ENCODE data around the gene ATP12A. TPM values are rescaled to one million over a fixed set of nuclear protein-coding genes. Genes with fewer than 3 reads are reported as not detected.
A peak's percentile ranks its signal among the peaks of the same experiment; 100 is the strongest.

ATP12A gene
- total RNA-seq, 1 donor from 2014 or later: under 0.01 TPM

DNA sequence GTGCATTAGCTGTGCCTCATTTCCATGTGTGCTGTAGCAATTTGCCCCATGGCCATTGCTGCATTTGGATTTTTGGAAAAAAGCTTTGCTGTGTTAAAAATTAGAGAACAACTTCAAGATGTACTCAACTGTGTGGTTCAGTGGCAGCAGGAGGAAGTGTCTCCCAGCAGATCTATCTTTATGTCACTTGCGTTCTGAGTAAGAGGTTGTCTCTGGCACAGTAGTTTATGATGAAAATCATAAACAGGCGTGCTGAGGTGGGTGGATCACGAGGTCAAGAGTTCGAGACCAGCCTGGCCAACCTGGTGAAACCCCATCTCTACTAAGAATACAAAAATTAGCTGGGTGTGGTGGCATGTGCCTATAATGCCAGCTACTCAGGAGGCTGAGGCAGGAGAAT, 54.7 kb downstream of the ATP12A start:
- DNase-seq: no peak

DNA sequence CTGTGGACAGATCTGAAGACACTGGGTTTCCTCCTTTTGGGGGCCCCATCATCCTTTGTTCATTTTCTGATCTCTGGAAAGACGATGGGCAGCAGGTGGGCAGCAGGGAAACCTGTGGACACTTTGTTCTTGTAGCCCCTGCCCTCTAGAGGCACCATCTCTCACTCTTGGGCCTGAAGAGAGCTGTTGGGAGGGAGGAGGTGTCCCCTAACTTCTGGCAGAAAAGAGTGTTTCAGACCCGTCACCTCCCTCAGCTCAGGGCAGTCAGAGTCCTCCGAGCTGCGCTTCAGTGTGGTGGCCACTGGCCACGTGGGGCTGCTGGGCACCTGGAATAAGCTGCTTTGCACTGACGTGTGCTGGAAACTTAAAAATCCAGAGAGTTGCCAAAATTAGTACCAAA, 56.8 kb downstream of the ATP12A start:
- DNase-seq: no peak

DNA sequence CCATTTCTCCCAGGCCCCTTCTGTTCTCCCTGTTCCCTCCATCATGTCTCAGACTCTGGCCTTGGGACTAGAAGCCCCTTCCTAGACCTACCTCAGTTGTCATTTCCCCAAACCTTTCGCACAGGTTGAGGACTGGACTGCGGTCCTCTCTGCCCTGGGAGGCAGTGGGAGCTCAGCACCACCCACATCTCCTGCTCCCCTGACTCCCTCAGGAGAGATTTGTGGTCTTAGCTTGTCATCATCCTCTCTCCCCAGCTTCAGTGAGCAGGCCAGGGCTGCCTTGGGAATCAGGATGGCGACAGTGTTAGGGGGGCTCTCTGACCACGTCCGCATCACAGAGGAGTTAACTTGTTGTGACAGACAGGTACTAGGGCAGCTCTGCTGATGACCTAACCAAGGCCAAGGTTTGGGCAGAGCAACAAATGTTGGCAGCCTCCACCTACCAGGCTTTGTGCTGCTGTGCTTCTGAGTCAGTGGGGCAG, 58.2 kb downstream of the ATP12A start:
- DNase-seq: no peak

DNA sequence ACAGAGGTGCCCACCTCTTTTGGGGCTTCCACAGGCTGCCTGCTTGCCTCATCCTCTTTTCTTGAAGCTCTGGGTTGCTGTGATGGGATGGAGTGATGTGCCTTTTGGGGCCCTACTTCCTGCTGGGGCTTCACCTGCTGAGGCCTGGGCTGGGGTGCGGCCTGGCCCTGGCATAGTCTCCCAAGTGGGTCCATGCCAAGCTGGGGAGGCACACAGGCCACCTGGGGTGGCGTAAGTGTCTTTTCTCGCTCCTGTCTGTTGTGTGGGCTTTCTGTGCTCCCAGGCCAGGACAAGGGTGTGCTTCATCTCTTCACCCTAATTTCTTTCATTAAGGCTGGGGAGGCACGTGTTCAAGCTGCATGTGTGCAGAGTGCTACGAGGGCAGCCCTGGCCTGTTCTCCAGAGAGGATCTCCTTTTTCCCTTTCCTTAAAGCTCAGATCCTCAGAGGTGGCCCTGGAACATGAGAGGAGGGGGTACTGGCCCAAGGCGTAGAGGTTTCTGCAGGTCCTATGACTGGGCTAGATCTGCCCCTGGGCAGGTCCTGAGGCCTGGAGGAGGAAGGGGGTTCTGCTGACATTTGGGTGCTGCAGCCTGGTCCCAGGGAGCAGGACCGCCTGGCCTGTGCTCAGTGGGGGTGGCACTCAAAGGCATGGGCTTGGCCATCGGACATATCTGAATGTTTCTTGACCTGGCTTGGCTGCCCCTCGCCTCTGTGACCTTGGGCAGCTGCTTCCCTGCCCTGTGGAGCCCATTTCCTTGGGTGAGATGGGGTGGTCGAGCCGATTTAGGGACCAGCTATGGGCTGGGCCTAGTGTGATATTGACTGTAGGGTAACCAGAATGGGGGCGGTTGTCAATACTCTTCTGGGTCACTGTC, 60.0 kb downstream of the ATP12A start:
- DNase-seq: no peak

DNA sequence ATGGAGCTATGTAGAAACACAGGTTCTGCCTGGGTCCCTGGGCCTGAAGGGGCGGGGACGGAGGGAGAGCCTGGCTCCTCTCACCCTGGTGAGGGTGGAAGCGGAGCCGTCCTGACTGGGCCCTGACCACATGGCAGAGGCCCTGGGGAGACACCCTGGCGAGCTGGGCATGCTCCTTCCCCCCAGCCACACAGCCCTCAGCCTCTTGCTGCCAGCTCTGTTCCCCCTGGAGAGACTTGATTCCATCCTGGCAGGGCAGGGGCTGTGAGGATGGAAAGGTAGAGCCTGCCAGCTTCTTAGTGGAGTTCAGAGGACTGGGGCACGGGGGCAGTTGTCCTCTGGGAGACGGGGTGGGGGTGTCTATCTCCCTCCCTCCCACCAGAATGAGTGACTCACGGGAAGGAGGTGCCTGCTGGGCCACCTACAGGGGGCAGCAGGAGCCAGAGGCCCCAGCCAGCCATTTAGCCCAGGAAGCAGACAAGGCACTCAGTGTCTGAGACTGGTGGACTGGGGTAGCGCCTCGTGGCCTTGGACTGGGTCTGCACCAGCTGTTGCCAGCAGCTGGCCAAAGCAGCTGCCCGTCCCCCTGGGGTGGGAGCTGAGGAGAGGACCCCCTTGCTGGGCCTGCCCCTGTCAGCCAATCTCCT, 60.9 kb downstream of the ATP12A start:
- DNase-seq: no peak

DNA sequence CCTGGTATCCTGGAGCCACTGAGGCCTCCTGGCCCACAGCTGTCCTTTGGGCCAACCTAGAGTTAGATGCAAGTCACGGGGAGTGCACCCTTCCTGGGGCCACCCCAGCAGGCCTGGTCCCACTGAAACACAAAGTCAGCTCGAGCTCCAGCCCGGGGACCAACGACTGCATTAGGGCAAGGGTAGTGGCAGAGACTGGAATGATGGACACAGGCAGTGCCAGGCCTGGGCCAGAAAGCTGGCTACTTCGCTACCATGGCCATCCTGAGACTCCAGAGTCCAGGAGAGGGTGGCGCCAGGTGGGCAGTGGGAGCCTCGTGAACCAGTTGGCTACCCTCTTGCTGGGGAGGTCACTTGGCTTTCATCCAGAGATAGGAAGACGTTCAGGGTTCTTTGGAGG, 61.6 kb downstream of the ATP12A start:
- DNase-seq: no peak

DNA sequence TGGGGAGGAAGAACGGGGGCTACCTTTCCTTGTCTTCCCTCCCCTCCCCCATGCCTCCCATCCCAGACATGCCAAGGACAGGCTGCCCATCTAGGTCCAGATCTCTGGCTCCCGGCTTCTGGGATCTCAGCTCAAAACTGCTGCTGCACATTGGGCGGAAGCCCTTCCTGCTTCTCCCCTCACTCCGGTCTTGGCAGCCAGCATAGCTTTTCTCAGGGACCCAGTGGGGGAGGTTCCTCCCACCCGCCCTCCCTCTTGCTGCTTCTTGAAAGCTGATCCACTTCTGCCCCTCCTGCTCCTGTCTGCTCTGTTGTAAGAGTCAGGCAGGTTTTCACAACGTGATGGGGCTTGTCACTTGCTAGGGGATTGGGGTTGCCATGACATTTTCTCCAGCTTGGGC, 62.1 kb downstream of the ATP12A start:
- no peak for DNase-seq

DNA sequence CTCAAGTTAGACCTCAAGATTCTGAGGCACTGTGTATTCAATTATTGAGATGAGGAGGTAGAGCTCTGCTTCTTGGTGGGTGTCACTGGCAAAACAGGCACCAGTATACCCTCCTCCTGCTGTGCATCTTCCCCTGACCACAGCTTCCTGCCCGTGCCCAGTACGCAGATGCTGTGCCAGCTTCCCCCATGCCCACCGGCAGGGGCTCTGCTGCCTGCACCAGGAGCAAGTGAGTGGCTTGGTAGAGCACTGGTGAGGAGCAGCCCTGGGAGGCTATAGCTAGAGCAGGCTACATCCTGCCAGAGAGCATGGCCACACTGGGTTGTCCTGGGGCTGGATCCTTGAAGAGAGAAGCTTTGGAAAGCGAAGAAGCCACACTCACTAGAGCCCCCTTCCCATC, 62.8 kb downstream of the ATP12A start:
- DNase-seq: no peak

DNA sequence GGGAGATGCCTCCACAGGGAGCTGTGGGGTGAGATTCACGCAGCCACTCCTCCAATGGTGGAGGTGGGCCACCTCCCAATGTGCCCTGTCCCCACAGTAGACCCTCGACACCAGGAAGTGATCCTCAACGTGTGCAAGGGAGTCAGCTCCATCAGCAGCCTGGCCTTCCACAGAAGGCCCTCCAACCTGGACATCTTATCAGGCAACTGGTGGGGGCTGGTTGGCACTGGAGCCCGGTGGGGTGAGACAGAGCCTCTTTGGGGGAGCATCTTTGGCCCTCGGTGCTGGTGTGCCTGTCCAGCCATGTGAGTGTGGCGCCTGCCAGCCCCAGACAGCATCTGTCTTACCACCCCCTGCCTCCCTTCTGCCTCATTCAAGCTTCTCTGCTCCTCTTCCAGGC, 64.0 kb downstream of the ATP12A start:
- DNase-seq: no peak

DNA sequence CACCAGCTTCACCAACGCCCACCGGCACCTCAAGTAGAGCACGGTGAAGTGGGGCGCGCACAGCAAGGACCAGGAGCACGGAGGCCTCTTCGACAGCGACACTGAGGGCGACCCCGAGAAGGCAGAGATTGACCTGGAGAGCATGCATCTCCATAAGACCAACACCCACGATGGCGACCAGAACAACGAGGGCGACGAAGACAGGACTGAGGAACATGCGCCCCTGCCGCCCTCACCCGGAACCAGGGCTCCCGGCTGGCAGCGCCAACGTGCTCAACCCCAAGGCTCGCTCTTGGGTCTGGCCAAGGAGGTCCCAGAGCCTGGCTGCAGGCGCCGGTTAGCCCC, 65.3 kb downstream of the ATP12A start:
- no peak for DNase-seq

DNA sequence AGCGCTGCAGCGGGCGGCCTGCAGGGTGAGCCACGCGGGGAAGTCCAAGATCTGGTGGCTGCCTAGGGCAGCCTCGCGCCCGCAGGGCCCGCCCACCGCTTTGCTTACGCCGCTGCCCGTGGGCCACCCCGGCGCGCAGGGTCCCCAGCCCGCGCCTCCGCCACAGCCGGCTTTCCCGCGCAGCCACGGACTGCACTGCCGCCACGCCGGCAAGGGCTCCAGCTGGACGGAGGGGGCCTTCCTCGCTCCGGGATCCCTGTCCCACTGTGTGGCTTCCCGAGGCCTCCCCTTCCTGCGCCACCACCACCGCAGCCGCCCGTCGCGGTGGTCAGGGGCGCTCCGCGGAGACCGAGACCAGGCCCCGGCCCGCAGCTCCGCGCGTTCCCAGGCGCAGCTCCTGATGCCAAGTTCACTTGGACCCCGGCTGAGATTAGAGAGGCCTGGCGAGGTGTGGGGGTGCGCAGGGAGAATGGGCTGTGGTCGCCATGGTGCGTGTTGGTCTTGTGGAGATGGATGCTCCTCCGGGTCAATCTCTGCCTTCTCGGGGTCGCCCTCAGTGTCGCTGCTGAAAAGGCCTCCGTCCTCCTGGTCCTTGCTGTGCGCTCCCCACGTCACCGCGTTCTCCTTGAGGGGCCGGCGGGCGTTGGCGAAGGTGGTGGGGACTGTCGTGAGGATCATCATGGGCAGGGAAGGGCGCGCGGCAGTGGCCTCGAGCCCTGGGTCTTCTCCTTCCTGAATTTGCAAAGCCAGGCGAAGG, 65.8 kb downstream of the ATP12A start:
- no peak for DNase-seq

DNA sequence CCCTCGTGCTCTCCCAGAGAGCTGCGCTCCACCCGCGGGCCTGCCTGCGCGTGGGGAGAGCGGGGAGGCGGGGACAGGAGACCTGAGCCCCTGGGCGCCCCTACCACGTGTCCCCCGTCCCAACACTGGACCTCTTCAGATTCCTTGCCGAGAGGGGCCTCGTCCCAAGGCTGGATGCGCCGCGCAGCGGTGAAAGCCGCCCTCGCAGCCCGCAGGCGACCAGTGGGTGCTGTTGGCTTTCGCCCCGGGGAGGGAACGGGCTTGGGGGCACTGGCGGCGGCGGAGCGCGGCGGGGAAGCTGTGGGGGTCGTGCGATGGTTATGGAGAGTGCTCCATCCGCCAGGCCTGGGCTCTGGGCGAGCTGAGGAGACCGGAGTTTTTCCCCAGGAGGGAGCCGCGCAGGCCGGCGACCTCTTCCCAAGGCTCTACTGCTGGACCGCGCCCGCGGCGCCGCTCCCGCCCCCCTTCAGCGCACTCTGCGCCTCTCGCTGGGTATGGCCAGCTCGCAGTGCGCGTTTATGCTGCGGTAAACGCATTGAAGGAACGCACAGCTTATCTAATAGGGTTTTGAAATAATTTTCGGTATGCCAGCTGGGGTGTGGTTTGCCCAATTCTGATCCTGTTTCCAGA, 66.5 kb downstream of the ATP12A start:
- no peak for DNase-seq

DNA sequence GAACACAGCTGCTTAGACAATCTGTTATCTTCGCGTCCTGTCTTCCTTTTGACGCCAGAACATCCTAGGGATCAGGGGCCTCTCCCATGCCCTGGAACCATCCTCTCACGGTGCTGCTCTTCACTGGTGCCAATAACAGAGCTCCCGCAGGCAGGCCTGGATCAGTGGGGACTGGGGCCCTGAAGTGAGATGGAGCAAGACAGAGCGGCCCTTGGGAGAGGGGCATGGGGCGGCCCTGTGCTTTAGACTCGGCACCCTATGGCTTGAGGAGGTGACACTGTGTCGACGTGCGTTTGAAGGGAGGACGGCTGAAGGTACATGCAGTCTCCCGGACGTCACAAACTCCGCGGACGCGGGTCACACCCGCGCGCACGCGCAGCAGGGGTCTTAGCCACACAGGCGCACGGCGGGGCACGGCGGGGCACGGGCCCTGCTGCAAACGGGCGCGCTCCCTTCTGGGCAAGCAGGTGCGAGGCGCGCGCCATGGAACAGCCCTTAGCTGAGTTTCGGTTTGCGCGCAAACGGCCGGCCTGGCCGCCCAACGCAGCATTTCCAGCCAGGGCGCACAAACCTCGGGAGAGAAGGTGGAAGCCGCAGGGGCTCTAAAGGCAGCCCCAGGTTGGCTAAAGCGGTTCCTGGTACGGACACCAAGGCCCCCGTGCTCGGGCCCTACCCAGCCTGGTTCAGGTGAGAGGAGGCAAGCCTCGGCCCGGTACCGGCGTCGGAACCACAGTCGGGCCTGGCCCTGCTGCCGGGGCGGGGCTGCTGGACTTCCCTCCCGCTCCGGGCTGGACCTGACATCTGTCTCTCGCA, 67.2 kb downstream of the ATP12A start:
- DNase-seq: peak; percentile 4

DNA sequence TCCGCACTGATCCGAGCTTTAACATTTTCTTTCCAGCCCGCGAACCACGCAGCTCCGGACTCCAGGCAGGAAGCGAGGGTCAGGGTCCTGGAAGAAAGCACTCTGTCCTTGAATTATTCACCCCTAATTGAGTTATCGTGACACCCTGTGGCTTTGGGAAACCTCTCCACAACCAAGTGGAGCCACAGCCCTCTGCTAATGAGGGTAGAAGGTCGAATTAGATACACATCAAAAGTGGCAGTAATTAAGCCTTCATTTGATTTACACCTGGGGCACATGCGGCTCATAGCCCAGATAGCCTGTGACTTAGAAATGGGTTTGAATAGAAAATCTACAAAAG, 67.8 kb downstream of the ATP12A start:
- DNase-seq: no peak

DNA sequence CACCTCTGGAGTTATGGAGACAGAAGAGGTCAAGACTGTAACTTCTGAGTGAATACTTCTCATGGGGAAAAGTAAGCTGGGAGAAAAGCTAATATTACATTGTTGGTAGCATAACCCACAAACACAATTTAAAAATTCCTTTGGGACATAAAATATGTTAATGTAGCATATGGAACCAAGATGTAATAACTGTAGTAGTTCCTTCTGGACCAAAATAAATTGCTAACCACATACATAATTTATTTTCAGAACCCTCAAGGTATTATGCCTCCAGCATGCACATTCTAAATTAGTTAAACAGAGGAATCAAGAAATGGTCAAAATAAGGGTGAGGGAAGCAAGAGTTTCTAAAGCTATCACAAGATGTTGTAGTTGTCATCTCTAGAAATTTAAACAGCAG, 79.0 kb downstream of the ATP12A start:
- DNase-seq: no peak

Small RNA genes within 50 kb of the gene (small RNA-seq; reads per million reads assigned to genes)
- not detected for gene RNY1P7

Other genes with a start within 250 kb of the ATP12A start
- 6.4 TPM for gene PARP4, start 167.6 kb upstream of the ATP12A start, total RNA-seq
- not detected for gene RNF17, start 83.8 kb downstream of the ATP12A start, total RNA-seq